Measurements from ENCODE around the gene IGHMBP2.

Gene IGHMBP2

DNA sequence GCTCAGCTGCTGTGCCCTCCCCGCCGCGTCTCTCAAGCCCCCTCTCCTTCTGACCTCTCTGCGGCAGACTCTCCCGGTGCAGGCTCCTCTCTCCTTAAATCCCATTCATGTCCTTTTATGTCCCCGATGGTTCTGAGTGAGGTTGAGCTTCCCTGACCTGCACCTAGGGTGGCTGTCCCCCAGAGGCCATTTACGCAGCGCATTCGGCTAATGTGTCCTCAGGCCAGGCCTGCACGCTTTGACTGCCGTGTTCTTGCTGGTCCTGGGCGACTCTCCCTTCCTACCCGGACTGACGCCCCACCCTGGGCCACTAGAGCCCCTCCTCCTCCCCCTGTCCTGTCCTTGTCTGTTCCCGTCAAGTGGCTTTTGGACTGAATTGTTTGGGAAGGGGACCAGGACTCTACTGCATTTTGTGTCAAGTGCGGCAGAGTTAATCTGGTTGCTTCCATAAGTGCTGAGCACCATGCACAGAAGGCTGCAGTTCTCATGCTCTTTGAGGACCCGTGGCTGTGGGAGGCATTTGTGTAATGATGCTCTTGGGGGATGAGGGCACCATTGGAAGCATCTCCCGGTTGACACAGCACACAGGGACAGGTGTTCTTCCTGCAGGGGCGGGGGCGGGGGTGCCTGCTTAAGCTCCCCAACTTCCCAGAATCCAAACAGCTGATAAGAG, 37.1 kb downstream of the IGHMBP2 start:
- no peak overlapping the region for H2AFZ ChIP-seq (ENCODE audit: low read depth, low read length)
- H3K9ac ChIP-seq (ENCODE audit: low read depth, low read length) = no peak overlapping the region
- no peaks in the 10 kb centered on the region for H3K9me3 ChIP-seq (ENCODE audit: insufficient read depth, low read length, severe bottlenecking)
- no peak overlapping the region for H3K4me3 ChIP-seq (ENCODE audit: low read depth in 1 of 2, low read length in 2 of 2)
- H3K4me1 ChIP-seq (ENCODE audit: insufficient read depth, low read length) = no peaks in the 10 kb centered on the region
- peaks cover 9% of the 10 kb centered on the region; the same call in 1 of the 2 replicates for H4K20me1 ChIP-seq (ENCODE audit: insufficient read depth, low read length)
- H3K36me3 ChIP-seq (ENCODE audit: insufficient read depth, low read length) = peaks cover 43% of the 10 kb centered on the region
- H3K4me2 ChIP-seq (ENCODE audit: insufficient read depth, low read length) = no peak overlapping the region
- no peak for ATAC-seq (ENCODE audit: insufficient read depth, low read depth)
- no peaks in the 10 kb centered on the region for H3K79me2 ChIP-seq (ENCODE audit: insufficient read depth, low read length)
- TF ChIP-seq, protein P1, sequence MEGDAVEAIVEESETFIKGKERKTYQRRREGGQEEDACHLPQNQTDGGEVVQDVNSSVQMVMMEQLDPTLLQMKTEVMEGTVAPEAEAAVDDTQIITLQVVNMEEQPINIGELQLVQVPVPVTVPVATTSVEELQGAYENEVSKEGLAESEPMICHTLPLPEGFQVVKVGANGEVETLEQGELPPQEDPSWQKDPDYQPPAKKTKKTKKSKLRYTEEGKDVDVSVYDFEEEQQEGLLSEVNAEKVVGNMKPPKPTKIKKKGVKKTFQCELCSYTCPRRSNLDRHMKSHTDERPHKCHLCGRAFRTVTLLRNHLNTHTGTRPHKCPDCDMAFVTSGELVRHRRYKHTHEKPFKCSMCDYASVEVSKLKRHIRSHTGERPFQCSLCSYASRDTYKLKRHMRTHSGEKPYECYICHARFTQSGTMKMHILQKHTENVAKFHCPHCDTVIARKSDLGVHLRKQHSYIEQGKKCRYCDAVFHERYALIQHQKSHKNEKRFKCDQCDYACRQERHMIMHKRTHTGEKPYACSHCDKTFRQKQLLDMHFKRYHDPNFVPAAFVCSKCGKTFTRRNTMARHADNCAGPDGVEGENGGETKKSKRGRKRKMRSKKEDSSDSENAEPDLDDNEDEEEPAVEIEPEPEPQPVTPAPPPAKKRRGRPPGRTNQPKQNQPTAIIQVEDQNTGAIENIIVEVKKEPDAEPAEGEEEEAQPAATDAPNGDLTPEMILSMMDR (IDR thresholded peaks at IDR 0.05; ENCODE audit: borderline replicate concordance, extremely low read depth, low read length, poor library complexity, severe bottlenecking) = no peak
- no peak for TF ChIP-seq EZH2 (IDR thresholded peaks at IDR 0.05; ENCODE audit: borderline replicate concordance, low read depth, low read length, severe bottlenecking)
- no peak for DNase-seq
- no peak overlapping the region for H3K27ac ChIP-seq (ENCODE audit: low read length)
- no peaks in the 10 kb centered on the region for H3K27me3 ChIP-seq (ENCODE audit: insufficient read depth, low read length, poor library complexity)

- DNase-seq (no peak), ATAC-seq (ENCODE audit: insufficient read depth, low read depth) (no peak)
- Histone ChIP-seq H3K36me3 (ENCODE audit: insufficient read depth, low read length) (peaks cover 36% of the 10 kb centered on the region), H3K9me3 (ENCODE audit: insufficient read depth, low read length, severe bottlenecking) (no peaks in the 10 kb centered on the region), H3K27me3 (ENCODE audit: insufficient read depth, low read length, poor library complexity) (no peaks in the 10 kb centered on the region), H3K79me2 (ENCODE audit: insufficient read depth, low read length) (no peaks in the 10 kb centered on the region), H4K20me1 (ENCODE audit: insufficient read depth, low read length) (peaks cover 7% of the 10 kb centered on the region; the same call in 1 of the 2 replicates), H3K9ac (ENCODE audit: low read depth, low read length) (no peak overlapping the region), H3K4me2 (ENCODE audit: insufficient read depth, low read length) (no peak overlapping the region), H3K4me1 (ENCODE audit: insufficient read depth, low read length) (no peaks in the 10 kb centered on the region), H2AFZ (ENCODE audit: low read depth, low read length) (no peak overlapping the region), H3K4me3 (ENCODE audit: low read depth in 1 of 2, low read length in 2 of 2) (no peak overlapping the region), H3K27ac (ENCODE audit: low read length) (no peak overlapping the region)
- no peak for TF ChIP-seq EZH2 (IDR thresholded peaks at IDR 0.05; ENCODE audit: borderline replicate concordance, low read depth, low read length, severe bottlenecking)
- TF ChIP-seq, protein P1 (IDR thresholded peaks at IDR 0.05; ENCODE audit: borderline replicate concordance, extremely low read depth, low read length, poor library complexity, severe bottlenecking) = no peak
These were observed 37.8 kb downstream of the IGHMBP2 start for GRCh38 chr11:68941324-68942094.

- Histone ChIP-seq H3K4me3 (ENCODE audit: low read depth in 1 of 2, low read length in 2 of 2) (no peak overlapping the region), H3K27ac (ENCODE audit: low read length) (no peak overlapping the region), H3K9me3 (ENCODE audit: insufficient read depth, low read length, severe bottlenecking) (no peaks in the 10 kb centered on the region), H3K4me2 (ENCODE audit: insufficient read depth, low read length) (no peak overlapping the region), H3K4me1 (ENCODE audit: insufficient read depth, low read length) (no peaks in the 10 kb centered on the region), H3K9ac (ENCODE audit: low read depth, low read length) (no peak overlapping the region), H3K27me3 (ENCODE audit: insufficient read depth, low read length, poor library complexity) (no peaks in the 10 kb centered on the region), H3K36me3 (ENCODE audit: insufficient read depth, low read length) (peaks cover 29% of the 10 kb centered on the region), H4K20me1 (ENCODE audit: insufficient read depth, low read length) (peaks cover 6% of the 10 kb centered on the region; the same call in 1 of the 2 replicates), H3K79me2 (ENCODE audit: insufficient read depth, low read length) (no peaks in the 10 kb centered on the region), H2AFZ (ENCODE audit: low read depth, low read length) (no peak overlapping the region)
- TF ChIP-seq EZH2 (IDR thresholded peaks at IDR 0.05; ENCODE audit: borderline replicate concordance, low read depth, low read length, severe bottlenecking) = no peak
- TF ChIP-seq, protein P1 (IDR thresholded peaks at IDR 0.05; ENCODE audit: borderline replicate concordance, extremely low read depth, low read length, poor library complexity, severe bottlenecking) = no peak
- DNase-seq (no peak), ATAC-seq (ENCODE audit: insufficient read depth, low read depth) (no peak)
These were observed 38.5 kb downstream of the IGHMBP2 start for GRCh38 chr11:68942095-68942620.

Measured in DND-41 (cell line).